Right renal pelvis (tissue), 4 donors: Measurements from ENCODE around the gene GLDN. TPM values are rescaled to one million over a fixed set of nuclear protein-coding genes. Genes with fewer than 3 reads are reported as not detected.

Experiments
- DNase-seq, 4 donors: peaks; one replicate each; pipeline ENCODE4 v3.0.0-alpha.2; 2013; ENCODE audit warnings: low read depth in 4 of 4, low spot score in 3 of 4, missing footprints in 1 of 4
- polyA plus RNA-seq, 4 donors: library from polyadenylated mRNA; unstranded; fragments of 120-200 nt; gene quantifications; one replicate each; pipeline ENCODE4 v1.2.1, GENCODE V29; 2013; ENCODE audit not compliant: insufficient read length in 4 of 4

The GLDN gene
- polyA plus RNA-seq, 4 donors: 0.12 to 0.91 (median 0.27) TPM

DNA sequence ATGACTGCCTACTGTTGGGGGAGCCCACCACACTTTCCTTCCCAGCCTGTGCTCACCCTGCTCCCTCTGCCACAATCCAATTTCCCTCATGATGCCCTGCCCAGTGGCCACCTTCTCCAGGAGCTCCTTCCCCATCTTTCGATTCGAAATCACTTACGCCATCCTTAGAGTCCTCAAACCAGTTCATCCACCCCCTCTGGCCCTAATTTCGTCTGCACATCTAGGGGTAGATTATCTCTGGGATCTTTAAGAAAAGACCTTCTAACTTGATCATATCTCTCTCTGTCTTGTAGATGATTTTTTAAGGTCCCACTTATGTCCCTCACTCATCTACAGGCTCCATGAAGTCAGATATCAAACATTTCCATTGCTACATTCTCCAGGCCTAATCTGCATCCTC, 20.1 kb upstream of the GLDN start:
- DNase-seq: no peak

DNA sequence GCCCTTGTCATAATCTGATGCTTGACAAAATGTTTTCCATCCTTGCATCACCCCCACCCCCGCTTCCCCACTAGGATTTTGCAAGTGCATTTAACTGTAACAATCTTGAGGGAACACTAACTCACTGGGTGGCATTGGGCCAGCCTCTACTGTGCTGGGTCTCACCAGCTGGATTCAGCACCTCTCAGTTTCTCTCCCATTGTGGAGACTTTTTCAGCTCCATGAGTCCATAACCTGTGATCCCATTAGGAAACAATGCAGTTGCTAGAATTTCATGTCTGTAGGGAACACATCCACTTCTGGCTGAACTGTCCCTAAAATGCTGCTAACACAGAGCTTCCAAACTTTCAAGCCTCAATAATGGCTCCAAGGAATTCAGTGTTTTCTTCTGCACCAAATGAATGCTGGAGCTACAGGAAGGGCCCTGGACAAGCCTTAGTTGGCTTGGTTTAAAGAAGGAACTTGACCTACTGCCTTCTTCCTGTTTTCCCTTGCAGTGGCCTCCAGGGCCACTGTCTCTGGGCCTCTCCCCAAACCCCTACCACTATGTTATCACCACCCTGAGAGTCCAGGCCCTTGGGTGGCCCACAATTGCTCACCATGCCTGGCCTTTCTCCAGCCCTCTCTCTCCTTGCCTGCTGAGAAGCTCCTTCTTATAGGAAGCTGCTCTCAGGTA, 18.7 kb upstream of the GLDN start:
- no peak for DNase-seq

DNA sequence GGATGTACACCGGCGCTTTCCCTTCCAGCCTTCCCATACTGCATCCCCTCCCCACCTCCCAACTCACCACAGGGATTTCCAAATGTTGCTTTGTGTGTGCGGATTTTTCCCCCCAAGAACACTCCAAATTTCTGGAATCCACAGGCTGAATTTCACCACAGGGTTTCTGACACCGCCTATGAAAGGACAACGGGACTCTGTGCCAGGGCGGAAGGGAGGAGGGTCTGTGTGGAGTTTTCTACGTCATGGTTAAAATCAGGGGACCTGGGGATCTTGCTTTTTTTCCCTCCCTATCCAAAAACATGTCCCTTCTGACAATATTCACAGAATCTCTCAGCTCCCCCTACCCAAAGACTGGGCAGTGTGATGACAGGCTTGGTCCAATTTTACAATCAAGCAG, 17.7 kb upstream of the GLDN start:
- DNase-seq: no peak

DNA sequence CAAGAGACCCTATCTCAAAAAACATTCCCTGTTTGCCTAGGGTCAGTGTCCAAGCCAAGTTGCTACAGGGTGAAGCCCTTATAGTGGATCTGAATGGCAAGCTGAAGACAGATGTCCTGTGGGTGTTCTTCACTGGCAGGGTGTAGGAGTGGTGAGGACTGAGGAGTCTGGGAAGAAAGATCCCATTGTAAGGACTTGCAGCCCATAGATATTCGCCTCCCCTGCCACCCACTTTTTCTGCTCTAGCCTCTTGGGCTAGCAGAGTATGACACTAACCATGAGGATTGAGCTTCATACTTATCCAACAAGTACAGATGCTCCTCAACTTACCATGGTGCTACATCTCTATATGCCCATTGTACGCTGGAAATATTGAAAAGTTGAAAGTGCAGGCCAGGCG, 16.3 kb upstream of the GLDN start:
- DNase-seq: no peak

DNA sequence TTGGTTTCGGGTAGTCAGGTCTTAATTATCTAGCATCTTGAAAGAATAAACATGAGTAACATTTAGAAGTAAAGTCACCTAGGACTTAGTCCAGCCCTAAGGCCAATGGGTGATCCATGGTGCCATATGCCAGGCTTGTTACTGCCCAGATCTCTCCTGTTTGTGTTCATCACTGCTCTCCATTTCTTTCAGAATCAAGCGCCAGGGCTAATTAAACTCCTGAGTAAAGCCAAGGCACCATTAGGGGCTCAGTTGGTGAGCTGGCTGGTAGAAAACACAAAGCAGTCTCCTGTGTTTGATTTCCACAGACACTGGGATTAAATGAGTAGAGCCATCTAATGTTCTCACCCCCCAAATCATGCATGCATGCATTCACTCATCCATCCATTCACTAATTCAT, 14.4 kb upstream of the GLDN start:
- no peak for DNase-seq

DNA sequence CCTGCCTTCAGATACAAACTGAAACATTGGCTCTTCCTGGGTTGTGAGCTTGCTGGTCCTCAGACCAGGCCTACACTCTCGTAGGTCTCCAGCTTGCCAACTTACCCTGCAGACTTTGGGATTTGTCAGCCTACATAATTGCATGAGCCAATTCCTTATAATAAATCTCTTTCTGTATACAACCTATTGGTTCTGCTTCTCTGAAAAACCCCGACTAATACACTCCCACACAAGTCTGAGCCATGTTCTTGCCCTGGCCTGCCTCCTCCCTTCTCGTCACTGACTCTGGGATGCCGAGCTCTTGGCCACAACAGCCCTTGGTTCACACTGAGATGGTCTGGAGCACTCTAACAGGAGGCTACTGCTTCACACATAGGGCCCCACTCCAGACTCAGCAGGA, 12.5 kb upstream of the GLDN start:
- DNase-seq: no peak

DNA sequence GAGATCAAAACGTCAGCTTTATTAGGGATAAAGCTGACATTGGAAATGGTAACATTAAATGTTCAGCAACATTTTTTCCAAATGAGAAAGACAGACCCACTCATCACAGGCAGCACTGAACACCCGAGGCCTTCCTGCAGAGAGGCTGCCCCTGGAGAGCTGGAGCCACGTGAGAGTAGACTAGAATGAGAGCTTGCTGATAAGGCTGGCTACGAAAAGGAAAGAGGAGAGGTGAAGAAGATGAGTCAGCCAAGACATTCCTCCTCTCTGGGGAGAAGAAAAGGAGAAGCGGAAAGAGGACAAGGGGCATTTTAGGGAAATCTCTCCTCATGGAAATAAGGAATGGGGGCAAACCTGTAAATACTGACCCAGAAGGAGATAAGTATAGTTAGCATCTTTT, 10.3 kb upstream of the GLDN start:
- no peak for DNase-seq

DNA sequence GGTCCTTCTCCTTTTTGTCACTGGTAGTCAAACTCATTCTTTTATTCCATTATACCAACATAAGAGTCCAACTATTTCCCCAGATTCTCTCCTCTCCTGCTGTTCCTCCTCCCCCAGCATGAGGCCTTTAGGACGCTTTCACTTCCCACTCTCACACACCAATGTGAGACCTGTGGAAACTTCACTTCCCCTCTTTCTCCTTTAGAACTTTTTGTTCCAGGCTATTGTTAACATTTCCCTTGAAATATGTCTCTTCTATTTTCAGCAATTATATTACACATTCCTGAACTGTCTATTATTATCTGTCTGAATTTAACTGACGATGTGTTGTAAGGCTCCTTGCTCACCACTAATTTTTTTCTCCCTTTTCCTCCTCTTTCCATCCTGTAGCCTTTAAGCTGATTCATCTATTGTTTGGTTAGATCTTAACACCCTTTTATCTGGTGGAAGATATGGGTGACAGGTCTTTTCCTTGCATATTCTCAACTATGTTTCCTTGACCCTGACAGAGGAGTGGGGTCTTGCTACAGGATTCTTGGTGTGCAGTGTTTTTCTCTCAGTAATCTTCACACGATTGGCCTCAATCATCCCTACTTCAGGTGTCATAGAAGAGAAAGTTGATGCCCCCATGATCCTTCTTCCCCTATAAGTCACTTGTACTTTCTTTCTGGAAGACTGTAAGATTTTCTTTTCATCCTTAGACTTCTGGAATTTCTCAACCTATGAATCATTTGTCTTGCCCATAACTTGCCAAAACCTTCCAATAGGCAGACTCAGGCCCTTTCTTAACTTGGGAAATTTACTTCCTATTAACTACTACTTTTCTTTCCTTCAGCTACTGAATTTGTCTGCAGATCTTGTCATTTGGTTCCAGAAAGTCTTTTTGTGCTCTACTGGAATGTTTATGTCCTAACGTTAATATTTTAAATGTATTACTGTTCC, 9.0 kb upstream of the GLDN start:
- no peak for DNase-seq

DNA sequence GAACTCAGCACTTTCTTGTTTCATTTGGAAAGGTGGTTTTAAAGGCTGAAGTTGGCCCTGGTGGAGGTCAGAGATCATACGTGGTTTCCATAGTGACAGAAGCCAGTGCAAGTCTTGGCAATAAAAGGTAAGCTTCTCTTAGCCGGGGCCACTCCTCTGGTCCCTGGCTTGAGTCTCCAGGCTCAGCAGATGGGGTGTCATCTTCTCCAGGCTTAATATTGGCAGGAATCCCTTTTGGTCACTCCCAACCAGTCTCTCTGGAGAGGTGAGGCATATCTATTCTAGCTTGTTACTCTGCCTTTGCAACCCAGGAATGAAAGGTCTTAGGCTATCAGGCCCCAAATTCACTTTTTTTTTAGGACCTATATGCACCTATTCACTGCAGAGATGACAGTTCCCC, 7.9 kb upstream of the GLDN start:
- DNase-seq: no peak

DNA sequence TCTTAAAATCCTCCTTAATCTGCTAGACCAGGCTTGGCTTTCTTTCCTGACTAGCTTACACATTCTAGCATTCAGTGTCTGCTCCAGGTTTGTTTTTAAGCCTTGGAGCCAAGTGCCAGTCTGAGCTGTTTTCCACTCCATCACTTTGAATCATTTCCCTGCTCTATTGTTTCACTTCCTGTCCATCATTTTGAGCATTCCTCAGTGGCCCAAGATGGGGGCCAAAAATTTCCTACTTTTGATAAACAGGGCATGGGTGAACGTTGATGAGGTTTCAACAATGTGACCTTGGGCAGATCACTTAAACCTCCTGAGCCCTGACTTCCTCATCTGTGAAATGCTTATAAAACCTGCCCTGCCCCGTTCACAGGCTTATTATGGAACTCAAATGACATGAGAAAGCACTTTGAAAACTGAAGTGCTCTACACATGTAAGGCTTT, 7.4 kb upstream of the GLDN start:
- no peak for DNase-seq

DNA sequence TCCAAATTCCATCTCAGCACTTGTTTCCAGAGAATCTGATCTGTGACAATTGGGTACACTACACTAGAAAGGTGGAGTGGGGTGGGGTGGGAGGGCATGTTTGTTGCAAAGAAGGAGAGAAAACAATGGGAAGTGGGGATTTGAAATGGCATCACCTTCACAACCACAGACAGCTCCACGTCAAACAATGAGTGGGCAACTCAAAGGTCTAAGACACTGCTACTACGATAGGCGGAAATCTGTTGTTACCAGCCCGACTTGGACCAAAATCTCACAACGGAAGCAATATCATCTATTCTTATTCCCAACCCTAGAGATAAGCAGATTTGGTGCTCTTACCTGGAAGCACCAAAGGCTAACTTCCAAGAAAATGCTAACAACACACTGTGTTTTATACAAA, 6.4 kb upstream of the GLDN start:
- no peak for DNase-seq

DNA sequence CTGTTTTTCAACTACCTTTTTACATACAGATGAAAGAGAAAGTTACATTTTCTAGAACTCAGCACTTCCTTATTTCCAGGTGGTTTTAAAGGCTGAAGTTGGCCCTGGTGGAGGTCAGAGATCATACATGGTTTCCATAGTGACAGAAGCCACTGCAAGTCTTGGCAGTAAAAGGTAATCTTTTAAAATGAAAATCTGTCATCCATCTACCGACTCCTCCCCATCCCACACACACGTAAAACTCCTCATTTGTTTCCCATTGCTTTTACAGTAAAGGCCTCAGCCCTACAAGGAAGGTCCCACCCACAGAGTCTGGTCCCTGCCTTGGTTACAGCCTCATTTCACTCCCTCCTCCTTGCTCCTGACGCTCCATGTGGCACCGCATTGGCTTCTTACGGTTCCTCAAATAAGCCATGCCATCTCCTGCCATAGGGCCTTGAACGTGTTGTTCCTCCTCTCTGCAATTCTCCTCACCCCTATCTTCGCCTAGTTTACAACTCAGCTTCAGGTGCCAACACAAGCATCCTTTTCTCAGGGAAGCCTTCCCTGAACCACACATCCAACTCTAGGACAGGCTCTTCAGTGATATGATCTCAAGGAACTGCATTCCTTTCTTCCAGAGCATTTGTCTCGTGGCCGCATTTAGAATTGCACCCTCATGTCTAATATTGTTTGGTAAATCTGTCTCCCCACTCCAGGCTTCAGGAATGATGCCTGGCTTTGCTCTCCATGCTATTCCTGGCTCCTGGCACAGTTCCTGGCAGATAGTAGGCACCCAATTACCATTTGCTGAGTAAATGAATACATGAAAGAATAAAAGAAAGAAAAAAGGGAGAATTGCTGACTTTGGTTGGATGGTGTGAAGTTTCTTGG, 5.7 kb upstream of the GLDN start:
- DNase-seq: no peak

DNA sequence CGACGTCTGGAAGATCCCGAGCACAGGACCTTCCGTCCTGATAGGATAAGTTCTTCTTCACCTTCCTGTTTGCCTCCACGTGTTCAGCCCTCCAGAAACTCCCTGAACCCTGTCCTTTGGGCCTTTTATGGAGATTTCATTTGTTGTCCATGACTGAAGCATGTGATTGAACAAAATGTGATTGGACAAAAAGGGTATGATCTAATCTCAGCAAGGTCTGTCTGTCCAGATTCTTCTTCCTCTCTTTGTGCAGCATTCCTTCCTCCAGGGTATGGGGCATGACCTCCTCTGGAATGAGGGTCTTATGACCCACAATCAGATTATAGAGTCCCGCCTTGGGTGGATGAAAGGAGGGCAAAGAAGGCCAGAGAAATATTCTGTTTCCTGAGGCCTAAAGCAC, 3.0 kb upstream of the GLDN start, which contains the start of gene CYP19A1:
Gene CYP19A1, minus strand, starts transcription at position 101 of the 400 bp plus-strand sequence. CDS start 95,684 bp downstream, outside the sequence.
- DNase-seq: no peak

DNA sequence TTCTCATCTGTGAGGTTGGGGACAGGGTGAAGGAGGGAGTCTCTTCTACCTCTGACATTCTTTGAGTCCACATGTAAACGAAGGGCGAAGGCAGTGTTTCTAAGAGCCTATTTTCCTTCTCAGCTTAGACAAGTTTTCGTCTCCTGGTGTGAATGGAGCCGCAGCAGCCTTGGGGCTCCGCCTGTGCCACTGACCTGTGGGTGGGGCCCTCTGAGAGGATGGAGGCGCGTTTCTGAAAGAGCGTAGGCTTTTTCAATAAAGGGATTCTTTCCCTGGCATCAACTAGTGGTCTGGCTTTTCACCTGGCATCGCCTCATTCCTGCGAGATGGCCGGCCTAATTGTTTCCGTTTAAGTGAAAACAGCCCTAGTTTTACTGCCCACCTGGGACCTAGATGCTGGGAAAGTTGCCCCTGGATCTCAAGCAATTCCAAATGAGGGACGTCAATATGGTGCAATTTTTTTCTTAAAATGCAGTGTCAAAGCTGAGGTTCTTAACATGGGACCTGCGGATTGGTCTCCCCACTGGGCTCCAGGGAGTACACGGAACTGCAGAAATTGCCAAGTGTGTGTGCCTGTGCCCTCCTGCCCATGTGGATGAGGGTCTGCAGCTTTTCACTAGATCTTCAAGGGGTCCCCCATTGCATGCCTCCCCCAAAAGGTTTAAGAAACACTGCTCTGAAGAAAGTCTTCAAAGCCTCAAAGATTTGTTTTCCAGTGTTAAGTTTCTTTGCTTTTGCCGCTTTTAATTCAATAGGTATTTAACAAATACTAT, 958 bp downstream of the GLDN start:
- no peak for DNase-seq

DNA sequence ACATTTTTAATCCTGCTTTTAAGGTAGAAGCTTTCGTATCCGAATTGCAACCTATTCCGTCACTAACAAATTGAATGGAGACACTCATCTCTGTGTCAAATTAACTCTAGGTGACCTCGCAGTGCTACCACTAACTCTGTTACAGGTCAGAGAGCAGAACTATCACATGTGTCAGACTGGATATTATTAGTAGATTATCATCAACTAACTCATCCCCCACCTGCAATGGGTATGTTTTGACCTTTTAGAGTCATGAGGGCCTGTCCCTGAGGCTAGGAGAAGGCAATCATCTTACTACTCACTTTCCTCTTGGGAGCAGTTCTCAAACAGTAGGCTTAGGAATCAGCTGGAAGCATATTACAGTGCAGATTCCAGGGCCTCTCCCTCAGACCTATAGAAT, 2.0 kb downstream of the GLDN start:
- no peak for DNase-seq

DNA sequence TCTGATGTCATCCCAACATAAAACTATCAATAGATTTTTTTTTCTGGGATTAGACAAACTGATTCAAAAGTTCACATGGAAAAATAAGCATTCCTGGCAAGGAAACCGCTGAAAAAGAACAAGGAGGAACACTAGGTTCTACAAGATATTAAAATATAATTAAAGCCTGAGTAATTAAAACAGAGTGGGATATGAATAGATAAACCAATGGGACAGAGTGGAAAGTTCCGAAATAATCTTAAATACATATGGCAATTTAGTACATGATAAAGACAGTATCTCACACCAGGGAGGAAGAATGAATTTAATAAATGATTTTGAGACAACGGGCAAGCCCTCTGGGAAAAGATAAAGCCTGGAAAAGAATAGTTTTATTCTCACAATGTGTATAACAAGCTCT, 4.7 kb downstream of the GLDN start:
- DNase-seq: no peak

DNA sequence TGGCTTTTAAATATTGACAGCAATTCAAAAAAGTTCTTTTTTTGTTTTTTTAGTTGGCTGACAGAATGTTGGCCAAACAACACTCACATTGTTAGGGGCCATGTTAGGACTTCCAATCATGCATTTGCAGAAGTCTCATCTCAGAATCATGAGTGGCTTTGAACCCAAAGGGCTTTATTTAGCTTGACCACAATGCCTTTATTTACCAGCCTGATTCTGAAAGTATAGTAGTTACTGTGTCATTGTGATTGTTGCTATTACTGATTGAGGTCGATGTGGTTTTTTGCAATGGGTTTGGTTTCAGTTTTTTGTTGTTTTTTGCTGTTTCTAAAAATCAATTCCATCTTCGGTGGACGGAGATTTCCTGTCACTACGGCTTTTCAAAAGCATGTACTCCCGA, 7.2 kb downstream of the GLDN start:
- no peak for DNase-seq

DNA sequence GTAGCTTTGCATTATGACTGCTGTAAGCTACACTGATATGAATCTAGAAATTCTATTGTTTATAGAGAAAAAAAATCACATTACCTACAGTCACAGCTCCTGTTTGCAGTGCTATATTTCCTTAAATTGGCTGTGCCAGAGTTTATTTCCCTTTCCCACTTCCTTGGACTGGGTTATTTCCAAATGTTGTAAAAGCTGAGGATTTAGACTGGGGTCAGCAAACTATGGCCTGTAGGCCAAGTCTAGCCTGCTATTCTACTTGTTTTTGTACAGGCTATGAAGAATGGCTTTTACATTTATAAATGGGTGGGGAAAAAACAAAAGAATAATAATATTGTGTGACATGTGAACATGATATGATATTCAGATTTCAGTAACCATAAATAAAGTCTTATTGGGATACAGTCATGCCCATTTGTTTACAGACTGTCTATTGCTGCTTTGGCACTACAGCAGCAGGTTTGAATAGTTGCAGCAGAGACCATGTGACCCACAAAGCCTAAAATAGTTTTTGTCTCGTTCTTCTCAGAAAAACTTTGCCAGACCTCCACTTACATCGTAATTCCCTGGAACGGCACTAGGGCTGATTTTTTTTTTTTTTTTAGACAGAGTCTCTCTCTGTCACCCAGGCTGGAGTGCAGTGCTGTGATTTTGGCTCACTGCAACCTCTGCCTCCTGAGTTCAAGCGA, 7.8 kb downstream of the GLDN start:
- no peak for DNase-seq

DNA sequence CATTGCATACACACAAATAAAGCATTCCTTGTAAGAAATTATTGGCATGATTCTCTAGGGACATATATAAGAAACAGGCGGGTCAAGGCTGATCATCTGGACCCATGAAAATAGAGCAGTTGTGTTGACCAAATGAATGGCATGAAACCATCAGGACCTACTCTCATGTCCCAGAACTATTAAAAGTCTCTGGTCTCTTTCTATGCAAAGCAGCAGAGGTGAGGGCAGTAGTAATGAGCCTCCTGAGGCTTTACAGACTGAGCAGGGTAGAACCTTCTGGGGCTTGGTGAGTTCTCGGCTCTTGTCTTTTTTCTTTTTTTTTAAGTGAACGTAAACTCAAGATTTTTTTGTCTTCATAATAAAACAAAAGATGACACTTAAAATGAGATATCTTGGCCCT, 9.3 kb downstream of the GLDN start:
- no peak for DNase-seq

DNA sequence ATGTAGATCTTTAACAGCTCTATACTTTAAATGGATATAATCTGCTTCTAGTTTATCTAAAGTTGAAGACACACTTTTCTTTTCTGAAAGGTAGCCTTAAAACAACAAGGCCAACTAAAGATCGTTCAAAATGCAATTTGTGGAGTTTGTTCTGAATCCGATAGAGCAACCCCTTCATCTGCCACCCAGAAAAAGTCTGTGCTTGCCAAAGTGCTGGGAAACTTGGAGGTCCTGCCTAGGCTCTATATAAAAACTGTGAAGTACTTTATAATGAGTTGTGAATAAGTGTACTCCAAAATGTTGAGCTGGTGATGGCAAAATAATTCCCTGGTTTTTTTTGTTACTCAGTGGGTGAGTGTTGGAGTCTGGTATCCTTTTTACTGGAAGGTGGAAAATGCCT, 12.5 kb downstream of the GLDN start:
- no peak for DNase-seq
